ENCODE data around the gene USP49.

Gene USP49

DNA sequence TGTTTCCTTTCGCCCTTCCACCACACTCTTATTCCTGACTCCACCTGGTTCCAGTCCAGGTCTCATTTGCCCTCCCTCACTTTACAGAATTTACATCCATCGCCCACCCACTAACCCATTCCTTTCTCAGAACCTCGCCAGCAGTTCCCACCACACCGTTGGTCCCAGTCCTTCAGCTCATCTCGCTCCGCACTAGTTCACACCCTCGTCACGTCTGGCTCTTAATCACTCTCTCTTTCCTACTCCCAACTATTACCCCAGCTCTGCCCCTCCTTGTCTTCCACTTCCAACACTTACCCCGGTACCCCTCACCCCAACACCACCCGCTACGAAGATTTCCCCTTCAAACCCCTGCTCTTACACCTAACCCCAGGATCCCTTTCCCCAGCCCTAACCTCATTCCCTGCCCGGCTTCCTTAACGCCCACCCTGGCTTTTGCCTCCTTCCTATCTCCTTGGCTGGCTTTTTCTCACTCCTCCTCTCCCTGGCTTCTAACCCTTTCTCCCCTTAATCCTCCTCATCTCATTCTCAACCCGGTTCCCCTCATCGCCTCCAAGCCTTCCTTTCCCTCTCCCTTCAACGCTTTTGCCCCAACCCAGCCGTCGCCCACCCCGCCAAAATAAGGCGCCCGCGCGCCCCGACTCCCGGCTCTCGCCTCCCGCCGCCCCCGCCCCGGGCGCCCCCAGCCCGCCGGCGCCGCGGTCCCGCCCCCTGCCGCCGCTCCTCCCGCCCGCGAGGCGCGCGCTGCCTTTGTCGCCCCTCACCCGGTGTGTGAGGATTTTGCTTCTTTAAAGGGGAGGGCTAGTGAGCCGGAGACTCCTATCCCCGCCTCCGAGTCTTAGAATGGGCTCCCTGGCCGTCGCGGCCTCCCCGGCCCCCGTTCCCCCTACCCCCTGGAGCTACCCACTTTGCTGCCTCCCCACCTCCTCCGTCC is 542 bp downstream of the USP49 start:
- Histone ChIP-seq H2AK5ac (ENCODE audit: low read length, severe bottlenecking) (no peak overlapping the region), H4K91ac (ENCODE audit: low read length) (no peak overlapping the region), H2AFZ (ENCODE audit: low read depth, low read length) (peak overlapping the region; percentile 81), H2BK5ac (ENCODE audit: low read depth, low read length, poor library complexity, severe bottlenecking) (no peak overlapping the region), H3K4me3 (ENCODE audit: insufficient read depth in 1 of 2, low read depth in 1 of 2, low read length in 2 of 2) (peak overlapping the region; percentile 86 to 89), H3K36me3 (ENCODE audit: control insufficient read depth in 1 of 2, insufficient read depth in 2 of 2, low read depth in 1 of 2, low read length in 2 of 2) (no peaks in the 10 kb centered on the region), H3K9ac (ENCODE audit: low read length) (peak overlapping the region; percentile 86), H2BK12ac (ENCODE audit: low read length in 2 of 2) (no peak overlapping the region), H3K18ac (ENCODE audit: low read depth in 1 of 2, low read length in 2 of 2) (peak overlapping the region in 1 of 2 experiments; percentile 57), H3K23ac (ENCODE audit: low read length in 2 of 2) (peak overlapping the region in 1 of 2 experiments; percentile 94), H3K14ac (ENCODE audit: low read length in 2 of 2) (peak overlapping the region in 1 of 2 experiments; percentile 81), H3K27me3 (ENCODE audit: control insufficient read depth in 1 of 2, insufficient read depth in 1 of 2, low read length in 2 of 2) (no peaks in the 10 kb centered on the region), H3K27ac (ENCODE audit: low read length, poor library complexity, severe bottlenecking) (no peak overlapping the region), H3K4me2 (ENCODE audit: low read length, poor library complexity, severe bottlenecking) (peak overlapping the region; percentile 71), H2BK15ac (ENCODE audit: low read depth, poor library complexity, severe bottlenecking) (no peak overlapping the region), H3K4me1 (ENCODE audit: control insufficient read depth, insufficient read depth, low read depth, low read length) (peaks cover 3% of the 10 kb centered on the region), H2BK120ac (ENCODE audit: low read depth, low read length) (no peak overlapping the region), H4K8ac (ENCODE audit: low read length) (no peak overlapping the region), H3K79me1 (replicated peaks; ENCODE audit: low read length, poor library complexity, severe bottlenecking) (peaks cover 16% of the 10 kb centered on the region), H3K4ac (ENCODE audit: low read depth in 1 of 2, low read length in 2 of 2) (peak overlapping the region in 1 of 2 experiments; percentile 67), H3K9me3 (ENCODE audit: control insufficient read depth, low read length) (no peaks in the 10 kb centered on the region)
- DNase-seq, result peak; percentile 33
- WGBS, result 3% methylated on average over 26 of the region's 56 CpGs

DNA sequence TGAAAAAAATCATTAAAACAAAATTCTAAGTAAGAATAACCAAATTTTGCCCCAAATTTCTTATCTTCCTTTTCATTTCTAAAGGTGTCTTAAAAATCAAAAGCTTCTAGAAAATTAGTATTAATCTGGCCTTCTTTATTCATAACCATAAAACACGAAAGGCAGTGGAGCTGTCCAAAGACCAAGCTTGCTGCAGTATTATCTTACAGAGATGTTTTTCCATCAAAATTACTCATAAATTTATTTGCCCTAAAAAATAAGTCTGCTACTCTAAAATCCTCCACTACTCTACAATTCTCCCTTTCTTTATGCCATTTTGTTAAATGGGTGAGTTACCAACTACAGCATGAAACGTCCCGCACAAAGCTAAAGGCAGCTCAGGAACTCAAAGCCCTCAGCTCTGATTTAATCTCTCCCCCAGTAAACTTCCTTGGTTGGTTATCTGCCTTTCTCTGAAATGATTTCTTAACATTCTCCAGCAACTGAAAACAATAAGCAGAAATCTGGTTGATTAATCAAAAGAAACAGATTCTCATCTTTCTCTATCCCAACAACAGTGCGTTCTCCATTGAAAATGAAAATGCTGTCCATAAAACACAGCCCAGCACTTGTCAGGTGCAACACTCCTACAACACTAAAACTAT is 2.1 kb downstream of the USP49 start:
- H2BK15ac ChIP-seq (ENCODE audit: low read depth, poor library complexity, severe bottlenecking), result no peak overlapping the region

DNA sequence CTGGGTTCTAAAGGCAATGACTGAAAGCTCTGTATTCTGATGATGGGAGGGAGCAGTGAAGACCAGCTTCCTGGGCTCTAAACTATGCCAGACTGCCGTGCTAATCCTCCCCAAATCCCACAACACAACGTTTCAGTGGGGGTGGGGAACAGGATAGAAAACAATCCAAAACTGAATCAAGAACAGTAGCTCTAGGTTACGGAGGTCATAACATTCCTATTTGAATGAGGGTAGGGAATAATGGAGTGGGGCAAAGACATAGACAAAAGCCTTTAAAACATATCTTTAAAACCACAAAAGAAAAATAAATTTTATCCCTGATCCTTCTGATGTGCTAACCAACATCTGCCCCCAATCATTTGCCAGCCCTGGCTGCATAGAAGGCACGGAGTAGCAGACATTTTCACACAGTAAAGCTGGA is 7.8 kb downstream of the USP49 start:
- H3K36me3 ChIP-seq (ENCODE audit: control insufficient read depth in 1 of 2, insufficient read depth in 2 of 2, low read depth in 1 of 2, low read length in 2 of 2), result peaks cover 0 to 4% of the 10 kb centered on the region in 2 experiments
- 83% methylated on average over 1 of the region's 4 CpGs for WGBS
- peaks cover 16% of the 10 kb centered on the region for H3K79me1 ChIP-seq (replicated peaks; ENCODE audit: low read length, poor library complexity, severe bottlenecking)
- H2AK5ac ChIP-seq (ENCODE audit: low read length, severe bottlenecking), result peak overlapping the region; percentile 59
- H4K8ac ChIP-seq (ENCODE audit: low read length), result no peak overlapping the region
- no peak overlapping the region for H3K4me2 ChIP-seq (ENCODE audit: low read length, poor library complexity, severe bottlenecking)
- no peaks in the 10 kb centered on the region for H3K9me3 ChIP-seq (ENCODE audit: control insufficient read depth, low read length)
- H2BK12ac ChIP-seq (ENCODE audit: low read length in 2 of 2), result no peak overlapping the region
- H2BK15ac ChIP-seq (ENCODE audit: low read depth, poor library complexity, severe bottlenecking), result no peak overlapping the region
- H3K27me3 ChIP-seq (ENCODE audit: control insufficient read depth in 1 of 2, insufficient read depth in 1 of 2, low read length in 2 of 2), result no peaks in the 10 kb centered on the region
- no peak overlapping the region for H2AFZ ChIP-seq (ENCODE audit: low read depth, low read length)
- no peak overlapping the region for H3K4ac ChIP-seq (ENCODE audit: low read depth in 1 of 2, low read length in 2 of 2)
- DNase-seq, result no peak
- no peak overlapping the region for H4K91ac ChIP-seq (ENCODE audit: low read length)
- H3K4me3 ChIP-seq (ENCODE audit: insufficient read depth in 1 of 2, low read depth in 1 of 2, low read length in 2 of 2), result no peak overlapping the region
- no peak overlapping the region for H2BK5ac ChIP-seq (ENCODE audit: low read depth, low read length, poor library complexity, severe bottlenecking)
- H3K23ac ChIP-seq (ENCODE audit: low read length in 2 of 2), result no peak overlapping the region
- no peak overlapping the region for H2BK120ac ChIP-seq (ENCODE audit: low read depth, low read length)
- no peak overlapping the region for H3K18ac ChIP-seq (ENCODE audit: low read depth in 1 of 2, low read length in 2 of 2)
- no peak overlapping the region for H3K27ac ChIP-seq (ENCODE audit: low read length, poor library complexity, severe bottlenecking)
- H3K4me1 ChIP-seq (ENCODE audit: control insufficient read depth, insufficient read depth, low read depth, low read length), result no peaks in the 10 kb centered on the region
- no peak overlapping the region for H3K14ac ChIP-seq (ENCODE audit: low read length in 2 of 2)
- no peak overlapping the region for H3K9ac ChIP-seq (ENCODE audit: low read length)

More for the DNA sequence above, 2.1 kb downstream of the USP49 start:
- Histone ChIP-seq H2AK5ac (ENCODE audit: low read length, severe bottlenecking) (no peak overlapping the region), H2BK120ac (ENCODE audit: low read depth, low read length) (no peak overlapping the region), H3K9ac (ENCODE audit: low read length) (no peak overlapping the region), H3K4me1 (ENCODE audit: control insufficient read depth, insufficient read depth, low read depth, low read length) (peaks cover 3% of the 10 kb centered on the region), H3K27ac (ENCODE audit: low read length, poor library complexity, severe bottlenecking) (no peak overlapping the region), H3K4me3 (ENCODE audit: insufficient read depth in 1 of 2, low read depth in 1 of 2, low read length in 2 of 2) (no peak overlapping the region), H3K18ac (ENCODE audit: low read depth in 1 of 2, low read length in 2 of 2) (no peak overlapping the region), H2BK5ac (ENCODE audit: low read depth, low read length, poor library complexity, severe bottlenecking) (no peak overlapping the region), H3K9me3 (ENCODE audit: control insufficient read depth, low read length) (no peaks in the 10 kb centered on the region), H3K14ac (ENCODE audit: low read length in 2 of 2) (no peak overlapping the region), H2BK12ac (ENCODE audit: low read length in 2 of 2) (no peak overlapping the region), H3K36me3 (ENCODE audit: control insufficient read depth in 1 of 2, insufficient read depth in 2 of 2, low read depth in 1 of 2, low read length in 2 of 2) (no peaks in the 10 kb centered on the region), H3K79me1 (replicated peaks; ENCODE audit: low read length, poor library complexity, severe bottlenecking) (peaks cover 15% of the 10 kb centered on the region), H4K91ac (ENCODE audit: low read length) (no peak overlapping the region), H3K4ac (ENCODE audit: low read depth in 1 of 2, low read length in 2 of 2) (no peak overlapping the region), H2AFZ (ENCODE audit: low read depth, low read length) (no peak overlapping the region), H3K27me3 (ENCODE audit: control insufficient read depth in 1 of 2, insufficient read depth in 1 of 2, low read length in 2 of 2) (no peaks in the 10 kb centered on the region), H3K4me2 (ENCODE audit: low read length, poor library complexity, severe bottlenecking) (no peak overlapping the region), H4K8ac (ENCODE audit: low read length) (no peak overlapping the region), H3K23ac (ENCODE audit: low read length in 2 of 2) (no peak overlapping the region)
- 74% methylated on average over 4 of the region's 4 CpGs for WGBS
- DNase-seq, result no peak

DNA sequence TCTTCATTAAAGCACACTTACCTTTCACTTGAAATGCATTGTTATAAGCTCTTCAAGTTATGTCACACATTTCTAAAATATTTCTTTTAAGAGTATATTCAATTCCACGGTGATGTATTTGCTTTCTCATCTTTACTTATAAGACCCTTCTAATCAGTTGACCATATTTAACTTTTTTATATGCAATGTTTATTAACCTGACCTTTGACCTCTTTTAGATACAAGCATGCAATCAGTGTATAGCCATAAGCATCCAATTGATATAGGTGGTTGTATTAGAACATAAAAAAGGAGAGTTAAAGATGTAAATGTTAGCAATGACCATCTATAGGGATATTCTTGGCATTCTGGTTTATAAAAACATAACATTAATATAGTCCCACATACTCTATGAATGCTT is 9.2 kb downstream of the USP49 start:
- H3K79me1 ChIP-seq (replicated peaks; ENCODE audit: low read length, poor library complexity, severe bottlenecking), result peaks cover 15% of the 10 kb centered on the region
- no peak overlapping the region for H2BK12ac ChIP-seq (ENCODE audit: low read length in 2 of 2)
- no peak overlapping the region for H3K4me3 ChIP-seq (ENCODE audit: insufficient read depth in 1 of 2, low read depth in 1 of 2, low read length in 2 of 2)
- H2BK5ac ChIP-seq (ENCODE audit: low read depth, low read length, poor library complexity, severe bottlenecking), result no peak overlapping the region
- H3K27me3 ChIP-seq (ENCODE audit: control insufficient read depth in 1 of 2, insufficient read depth in 1 of 2, low read length in 2 of 2), result no peaks in the 10 kb centered on the region
- no peak overlapping the region for H4K8ac ChIP-seq (ENCODE audit: low read length)
- H4K91ac ChIP-seq (ENCODE audit: low read length), result no peak overlapping the region
- H3K9me3 ChIP-seq (ENCODE audit: control insufficient read depth, low read length), result no peaks in the 10 kb centered on the region
- peaks cover 0 to 4% of the 10 kb centered on the region in 2 experiments for H3K36me3 ChIP-seq (ENCODE audit: control insufficient read depth in 1 of 2, insufficient read depth in 2 of 2, low read depth in 1 of 2, low read length in 2 of 2)
- no peak overlapping the region for H3K23ac ChIP-seq (ENCODE audit: low read length in 2 of 2)
- H2AFZ ChIP-seq (ENCODE audit: low read depth, low read length), result no peak overlapping the region
- no peak overlapping the region for H3K4me2 ChIP-seq (ENCODE audit: low read length, poor library complexity, severe bottlenecking)
- no peak overlapping the region for H3K27ac ChIP-seq (ENCODE audit: low read length, poor library complexity, severe bottlenecking)
- DNase-seq, result no peak
- no CpG with 5 or more reads among the region's 1 CpG for WGBS
- H3K4me1 ChIP-seq (ENCODE audit: control insufficient read depth, insufficient read depth, low read depth, low read length), result no peaks in the 10 kb centered on the region
- no peak overlapping the region for H3K4ac ChIP-seq (ENCODE audit: low read depth in 1 of 2, low read length in 2 of 2)
- H3K18ac ChIP-seq (ENCODE audit: low read depth in 1 of 2, low read length in 2 of 2), result no peak overlapping the region
- H2BK15ac ChIP-seq (ENCODE audit: low read depth, poor library complexity, severe bottlenecking), result no peak overlapping the region
- H3K9ac ChIP-seq (ENCODE audit: low read length), result no peak overlapping the region
- H2BK120ac ChIP-seq (ENCODE audit: low read depth, low read length), result no peak overlapping the region
- no peak overlapping the region for H2AK5ac ChIP-seq (ENCODE audit: low read length, severe bottlenecking)
- H3K14ac ChIP-seq (ENCODE audit: low read length in 2 of 2), result no peak overlapping the region
